Left ventricle myocardium inferior (tissue), 1 donor: Measurements from ENCODE around the gene ARAP1. TPM values are rescaled to one million over a fixed set of nuclear protein-coding genes. Genes with fewer than 3 reads are reported as not detected.

ENCODE experiments used
- DNase-seq: peaks from one replicate; pipeline ENCODE4 v3.0.0-alpha.2; 2020
- H3K27ac ChIP-seq: fragments of 200-600 bp; replicated peaks from 2 replicates; pipeline ENCODE4 v1.8.0; 2021
- H3K27me3 ChIP-seq: fragments of 200-600 bp; 2 replicates; pipeline ENCODE4 v1.8.0; 2021; ENCODE audit warnings: low read depth
- H3K36me3 ChIP-seq: fragments of 200-600 bp; 2 replicates; pipeline ENCODE4 v1.8.0; 2021
- H3K4me1 ChIP-seq: fragments of 200-600 bp; 2 replicates; pipeline ENCODE4 v1.8.0; 2021
- H3K4me3 ChIP-seq: fragments of 200-600 bp; 2 replicates; pipeline ENCODE4 v1.8.0; 2021; ENCODE audit warnings: mild to moderate bottlenecking, moderate library complexity
- H3K9me3 ChIP-seq: fragments of 200-600 bp; replicated peaks from 2 replicates; pipeline ENCODE4 v1.8.0; 2021
- intact Hi-C: fragments of 100-400 bp; cut with micrococcal nuclease; formaldehyde crosslinking; loops from one replicate; pipeline ENCODE4 v1.11.0; 2022
- total RNA-seq: library from RNA; stranded (reverse); fragmentation: NEBNext Ultra II Directional; extraction: Animal tissue kit (Norgen Biotek cat#: 25700); gene quantifications from one replicate; pipeline ENCODE4 v1.2.1, GENCODE V29; 2021
- TF ChIP-seq, protein P1 (sequence below): fragments of 200-600 bp; IDR thresholded peaks from 2 replicates; pipeline ENCODE4 v1.8.0; 2021; ENCODE audit warnings: antibody characterized with exemption, mild to moderate bottlenecking, borderline replicate concordance
- donor health status: DM: no; HTN: yes; CAD: no; lungs with severe emphysema.

The ARAP1 gene
- total RNA-seq, 1 donor from 2014 or later: 51.9 TPM

GRCh38 chr11:72745511-72745910 is 6.7 kb downstream of the ARAP1 start:
- intact Hi-C loops: no loop called here
- peaks cover 30% of the 10 kb centered on the region for H3K4me1 ChIP-seq
- no peak for DNase-seq

DNA sequence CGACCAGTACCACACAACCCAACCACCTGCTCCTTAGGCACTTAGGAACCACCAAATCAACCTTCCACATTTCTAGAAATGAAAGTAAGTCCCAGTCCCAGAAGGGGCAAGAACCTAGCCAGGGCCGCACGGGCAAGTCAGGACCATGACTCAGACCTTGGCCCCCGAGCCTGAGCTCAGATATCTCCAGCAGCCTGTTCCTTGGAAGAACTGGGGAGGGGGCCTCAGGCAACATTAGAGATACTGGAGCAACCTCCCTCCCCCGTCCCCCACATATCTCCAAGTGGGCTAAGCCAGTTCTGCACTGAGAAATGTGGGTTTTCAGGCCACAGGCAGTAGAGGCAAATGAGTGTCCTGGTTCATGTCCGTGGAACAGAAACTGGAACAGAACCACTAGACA is 7.7 kb downstream of the ARAP1 start:
- DNase-seq: no peak
- Histone ChIP-seq H3K4me3 (no peak overlapping the region), H3K9me3 (no peaks in the 10 kb centered on the region), H3K4me1 (peaks cover 38% of the 10 kb centered on the region), H3K36me3 (no peaks in the 10 kb centered on the region), H3K27ac (no peak overlapping the region), H3K27me3 (no peaks in the 10 kb centered on the region)
- TF ChIP-seq, protein P1, sequence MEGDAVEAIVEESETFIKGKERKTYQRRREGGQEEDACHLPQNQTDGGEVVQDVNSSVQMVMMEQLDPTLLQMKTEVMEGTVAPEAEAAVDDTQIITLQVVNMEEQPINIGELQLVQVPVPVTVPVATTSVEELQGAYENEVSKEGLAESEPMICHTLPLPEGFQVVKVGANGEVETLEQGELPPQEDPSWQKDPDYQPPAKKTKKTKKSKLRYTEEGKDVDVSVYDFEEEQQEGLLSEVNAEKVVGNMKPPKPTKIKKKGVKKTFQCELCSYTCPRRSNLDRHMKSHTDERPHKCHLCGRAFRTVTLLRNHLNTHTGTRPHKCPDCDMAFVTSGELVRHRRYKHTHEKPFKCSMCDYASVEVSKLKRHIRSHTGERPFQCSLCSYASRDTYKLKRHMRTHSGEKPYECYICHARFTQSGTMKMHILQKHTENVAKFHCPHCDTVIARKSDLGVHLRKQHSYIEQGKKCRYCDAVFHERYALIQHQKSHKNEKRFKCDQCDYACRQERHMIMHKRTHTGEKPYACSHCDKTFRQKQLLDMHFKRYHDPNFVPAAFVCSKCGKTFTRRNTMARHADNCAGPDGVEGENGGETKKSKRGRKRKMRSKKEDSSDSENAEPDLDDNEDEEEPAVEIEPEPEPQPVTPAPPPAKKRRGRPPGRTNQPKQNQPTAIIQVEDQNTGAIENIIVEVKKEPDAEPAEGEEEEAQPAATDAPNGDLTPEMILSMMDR: no peak
- intact Hi-C loops: no loop called here

More at GRCh38 chr11:72745511-72745910, 6.7 kb downstream of the ARAP1 start:
- Histone ChIP-seq H3K4me3 (no peak overlapping the region), H3K9me3 (no peaks in the 10 kb centered on the region), H3K27ac (no peak overlapping the region), H3K36me3 (no peaks in the 10 kb centered on the region), H3K27me3 (no peaks in the 10 kb centered on the region)
- TF ChIP-seq, protein P1: no peak

GRCh38 chr11:72743321-72744221 is 8.6 kb downstream of the ARAP1 start:
- H3K36me3 ChIP-seq: no peaks in the 10 kb centered on the region
- TF ChIP-seq, protein P1: no peak
- no peaks in the 10 kb centered on the region for H3K9me3 ChIP-seq
- H3K4me3 ChIP-seq: no peak overlapping the region
- no peak overlapping the region for H3K27ac ChIP-seq
- DNase-seq: no peak
- intact Hi-C loops: no loop called here
- no peaks in the 10 kb centered on the region for H3K27me3 ChIP-seq
- peaks cover 41% of the 10 kb centered on the region for H3K4me1 ChIP-seq

DNA sequence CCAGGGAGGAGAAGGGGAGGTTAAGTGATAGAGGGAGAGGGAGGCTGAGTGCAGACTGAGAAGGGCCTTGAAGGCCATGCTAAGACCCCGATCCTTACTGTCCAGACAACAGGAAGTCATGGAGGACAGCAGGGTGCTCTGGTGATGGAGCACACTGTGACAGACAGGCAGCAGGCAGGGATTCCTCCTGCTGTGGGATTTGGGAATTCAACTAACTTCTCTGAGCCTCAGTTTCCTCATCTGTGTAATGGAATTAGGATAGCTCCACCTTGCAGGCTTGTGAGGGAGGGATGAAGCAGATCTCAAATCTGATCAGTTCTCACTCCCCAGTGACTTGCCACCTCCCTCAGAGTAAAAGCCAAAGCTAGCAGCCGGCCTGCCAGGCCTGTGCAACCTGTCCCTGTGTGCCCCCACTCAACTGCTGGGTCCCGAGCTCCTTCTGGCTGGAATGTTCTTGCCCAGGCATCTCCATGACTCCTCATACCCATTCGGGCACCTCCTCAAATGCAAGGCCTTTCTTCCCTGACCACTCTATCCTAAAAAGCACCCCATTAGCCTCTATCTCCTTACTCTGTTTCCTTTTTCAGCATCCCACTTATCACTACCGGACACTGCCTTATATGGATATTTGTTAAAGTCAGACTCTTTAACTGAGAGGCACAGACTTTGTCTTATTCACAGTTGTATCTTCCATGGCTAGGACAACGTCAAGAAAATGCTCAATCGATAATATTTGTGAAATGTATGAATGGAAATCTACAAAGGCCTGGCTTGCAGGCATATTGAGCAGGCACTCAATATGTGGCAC is 9.5 kb downstream of the ARAP1 start:
- H3K4me1 ChIP-seq: peaks cover 41% of the 10 kb centered on the region

More for the DNA sequence above, 9.5 kb downstream of the ARAP1 start:
- H3K36me3 ChIP-seq: no peaks in the 10 kb centered on the region
- intact Hi-C loops: no loop called here
- no peaks in the 10 kb centered on the region for H3K9me3 ChIP-seq
- DNase-seq: no peak
- H3K4me3 ChIP-seq: no peak overlapping the region
- H3K27ac ChIP-seq: no peak overlapping the region
- TF ChIP-seq, protein P1: no peak
- no peaks in the 10 kb centered on the region for H3K27me3 ChIP-seq
